C1 segment of cervical spinal cord (tissue), 14 donors: Measurements from ENCODE around the gene THUMPD3.
A peak's percentile ranks its signal among the peaks of the same experiment; 100 is the strongest.

Experiments used
- DNase-seq, 14 donors: peaks; one replicate each; lab custom pipeline; 2025; lab: John Stamatoyannopoulos, UW

THUMPD3 gene

DNA sequence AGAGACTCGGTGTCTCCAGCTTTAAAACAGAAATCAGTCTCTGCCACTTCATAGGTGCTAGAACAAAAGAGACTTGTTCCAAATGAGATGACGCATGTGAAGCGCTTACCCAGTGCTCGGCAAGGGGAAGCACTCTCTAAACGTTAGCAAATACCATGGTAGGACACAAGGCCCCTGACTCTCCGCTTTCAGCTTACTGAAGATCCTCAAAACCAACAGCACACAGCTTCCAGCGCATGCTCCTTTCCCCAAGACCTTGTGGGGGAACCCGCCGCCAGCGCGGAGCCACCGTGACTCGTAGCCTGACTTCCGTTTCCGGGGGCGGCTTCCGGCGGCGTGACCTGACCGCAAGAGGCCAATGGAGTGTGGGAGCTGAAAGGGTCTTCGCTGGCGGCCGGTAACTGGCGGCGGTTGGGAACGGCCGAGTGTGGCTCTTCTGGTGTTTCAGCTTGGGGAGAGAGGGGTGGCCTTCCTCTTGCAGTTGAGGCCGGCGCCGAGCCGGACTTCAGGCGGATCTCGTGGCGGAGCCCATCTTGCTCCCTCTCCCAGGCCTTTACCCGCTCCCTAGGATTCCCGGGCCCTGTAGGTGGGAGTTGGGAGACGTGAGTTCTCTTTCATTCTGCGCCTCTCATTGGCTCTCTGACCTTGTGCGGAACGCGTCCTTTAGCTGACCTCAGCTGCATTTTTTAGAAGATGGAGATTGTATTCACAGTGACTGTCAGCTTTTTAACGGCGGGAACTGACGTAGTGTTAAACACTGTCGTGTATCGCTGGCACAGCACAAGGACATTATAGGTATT is at the start of gene THUMPD3:
TSS of gene THUMPD3 (plus strand) at position 324 of the 800 bp plus-strand sequence. CDS start 2,015 bp downstream, outside the sequence.
- DNase-seq = peak; percentile 56 to 95 (median 89)

GRCh38 chr3:9314796-9315195 is 48.1 kb upstream of the THUMPD3 start:
- no peak for DNase-seq

- DNase-seq = peak in 12 of 14 donors; percentile 3 to 56 (median 27)
Observed at GRCh38 chr3:9316881-9317361, 45.9 kb upstream of the THUMPD3 start.

- DNase-seq = no peak
Observed at GRCh38 chr3:9322780-9323179, 40.1 kb upstream of the THUMPD3 start.

GRCh38 chr3:9324944-9325343 is 37.9 kb upstream of the THUMPD3 start:
- no peak for DNase-seq

DNA sequence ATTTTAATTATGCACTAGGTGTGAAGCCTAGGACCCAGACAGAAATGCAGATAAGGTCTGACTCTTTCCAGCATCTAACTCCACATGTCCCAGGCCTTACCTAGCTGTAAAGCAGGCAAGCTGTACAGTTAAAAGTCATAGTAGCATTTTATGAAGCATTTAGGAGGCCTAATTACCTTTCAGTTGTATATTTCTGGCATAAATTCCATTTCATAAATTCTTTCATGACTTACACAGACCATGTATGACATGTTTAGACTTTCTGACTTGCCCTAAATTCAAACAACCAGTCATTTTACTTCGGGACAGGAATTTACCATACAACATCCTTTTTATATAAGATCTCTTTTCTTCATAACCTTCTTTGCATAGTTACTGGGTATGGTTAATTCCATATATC is 35.3 kb upstream of the THUMPD3 start:
- no peak for DNase-seq

DNA sequence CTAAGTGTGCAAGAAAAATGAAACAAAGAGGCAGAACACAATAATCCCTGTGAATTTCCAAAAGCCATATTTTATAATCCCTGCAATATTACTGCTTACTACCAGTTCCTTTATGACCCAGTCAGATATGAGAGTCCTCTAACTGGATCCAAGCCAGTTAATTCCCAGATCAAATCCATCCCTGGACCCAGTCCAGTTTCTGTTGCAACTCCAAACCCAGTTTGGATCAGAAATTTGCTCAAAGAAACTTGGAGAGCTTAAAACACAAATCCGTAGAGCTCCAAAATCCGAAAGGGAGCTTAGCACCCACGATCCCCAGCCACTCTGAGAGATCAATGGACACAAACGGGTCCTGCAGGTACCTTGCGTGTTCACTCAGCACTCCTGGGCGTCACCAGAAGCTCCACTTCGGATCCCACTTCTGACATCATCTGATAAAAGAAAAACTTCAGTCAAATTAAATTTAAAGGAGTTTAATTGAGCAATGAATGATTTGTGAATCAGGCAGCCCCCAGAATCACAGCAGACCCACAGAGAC is 32.6 kb upstream of the THUMPD3 start:
- DNase-seq = no peak

GRCh38 chr3:9331171-9331570 is 31.7 kb upstream of the THUMPD3 start:
- DNase-seq = no peak

DNA sequence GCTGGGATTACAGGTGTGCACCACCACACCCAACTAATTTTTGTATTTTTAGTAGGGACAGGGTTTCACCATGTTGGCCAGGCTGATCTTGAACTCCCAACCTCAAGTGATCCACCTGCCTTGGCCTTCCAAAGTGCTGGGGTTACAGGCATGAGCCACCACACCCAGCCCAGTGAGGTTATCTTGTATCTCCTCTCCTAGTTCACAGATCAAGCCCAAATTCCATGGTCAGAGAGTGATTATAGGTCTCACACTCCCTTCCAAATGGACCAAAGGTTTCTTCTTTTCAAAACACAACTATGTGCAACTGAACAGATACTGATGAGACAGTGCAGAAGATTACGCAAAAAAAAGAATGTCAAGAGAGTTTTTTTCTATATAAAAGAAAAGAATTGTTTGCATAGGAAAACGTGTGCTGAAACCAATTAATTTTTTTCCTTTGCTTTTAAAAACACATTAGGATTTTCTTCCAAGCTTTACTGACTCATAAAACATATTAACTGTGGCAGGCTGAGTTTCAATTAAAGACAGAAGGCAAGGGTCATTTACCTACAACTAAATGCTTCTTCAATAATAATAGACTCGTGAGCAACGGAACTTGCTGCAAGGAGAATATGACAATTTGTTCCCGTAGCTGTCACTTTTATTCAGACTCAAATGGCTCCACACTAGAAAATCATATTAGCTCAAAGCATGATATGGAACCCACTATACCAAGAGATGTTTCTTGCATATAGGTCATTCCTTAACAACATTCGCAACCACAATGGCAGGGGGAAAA is 30.4 kb upstream of the THUMPD3 start:
- DNase-seq = no peak

DNA sequence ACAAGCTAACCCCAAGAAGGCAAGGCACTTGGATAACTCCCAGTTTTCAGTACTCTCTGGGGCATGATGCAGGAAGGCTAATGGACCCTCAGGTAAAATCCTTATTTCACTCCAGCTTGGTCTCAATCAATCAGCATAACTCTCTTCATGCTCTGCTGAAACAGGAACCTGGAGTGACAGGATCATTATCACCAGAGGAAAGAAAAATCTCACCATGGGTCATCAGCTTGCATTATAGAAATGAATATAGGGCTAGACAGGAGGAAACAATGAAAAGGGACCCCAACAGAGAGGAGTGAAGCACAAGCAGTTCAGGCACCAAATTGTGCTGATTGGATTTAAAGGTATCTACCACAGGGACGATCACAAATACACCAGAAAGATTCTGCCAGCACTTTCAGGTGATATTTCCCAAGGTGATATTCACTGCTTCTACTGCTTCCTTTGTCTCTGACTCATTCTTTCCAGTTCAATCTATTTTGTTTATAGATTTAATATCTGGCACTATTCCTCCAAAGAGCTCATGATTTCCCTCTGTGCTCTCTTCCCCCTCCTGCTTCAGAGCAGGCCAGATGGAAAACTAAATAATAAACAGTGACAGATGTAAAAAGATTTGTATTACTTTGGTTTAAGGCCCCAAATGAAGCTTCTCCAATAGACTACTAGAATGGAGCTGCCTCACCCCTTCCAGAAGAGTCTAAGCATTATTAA is 22.9 kb upstream of the THUMPD3 start:
- DNase-seq = no peak

- no peak for DNase-seq
Observed at GRCh38 chr3:9340472-9340902, 22.4 kb upstream of the THUMPD3 start.

- DNase-seq = no peak
Observed at GRCh38 chr3:9342696-9343095, 20.2 kb upstream of the THUMPD3 start.

GRCh38 chr3:9343115-9343514 is 19.7 kb upstream of the THUMPD3 start:
- DNase-seq = no peak

GRCh38 chr3:9345041-9345440 is 17.8 kb upstream of the THUMPD3 start:
- no peak for DNase-seq

- no peak for DNase-seq
Observed at GRCh38 chr3:9346141-9346540, 16.7 kb upstream of the THUMPD3 start.

- DNase-seq = no peak
Observed at GRCh38 chr3:9347081-9347480, 15.8 kb upstream of the THUMPD3 start.

GRCh38 chr3:9347887-9348286 is 15.0 kb upstream of the THUMPD3 start:
- DNase-seq = no peak

GRCh38 chr3:9349321-9350117 is 13.3 kb upstream of the THUMPD3 start:
- DNase-seq = no peak

DNA sequence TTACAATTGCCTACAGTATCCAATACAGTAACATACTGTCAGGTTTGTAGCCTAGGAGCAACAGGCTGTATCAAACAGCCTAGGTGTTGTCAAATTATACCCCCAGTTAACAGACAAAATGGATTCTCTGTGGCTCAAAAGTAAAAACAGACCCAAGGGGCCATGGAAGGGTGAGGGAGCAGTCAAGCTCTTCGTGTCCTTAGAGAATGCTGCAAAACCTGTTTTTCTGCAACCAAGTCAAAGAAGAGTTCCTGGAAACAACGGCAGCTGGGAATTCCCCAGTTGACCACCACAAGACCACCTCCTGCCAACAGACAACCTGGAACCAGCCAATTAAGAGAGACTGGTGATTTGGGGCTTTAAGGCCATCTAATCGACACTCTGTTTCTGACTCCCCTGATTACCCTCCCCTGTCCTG is 11.1 kb upstream of the THUMPD3 start:
- no peak for DNase-seq

DNA sequence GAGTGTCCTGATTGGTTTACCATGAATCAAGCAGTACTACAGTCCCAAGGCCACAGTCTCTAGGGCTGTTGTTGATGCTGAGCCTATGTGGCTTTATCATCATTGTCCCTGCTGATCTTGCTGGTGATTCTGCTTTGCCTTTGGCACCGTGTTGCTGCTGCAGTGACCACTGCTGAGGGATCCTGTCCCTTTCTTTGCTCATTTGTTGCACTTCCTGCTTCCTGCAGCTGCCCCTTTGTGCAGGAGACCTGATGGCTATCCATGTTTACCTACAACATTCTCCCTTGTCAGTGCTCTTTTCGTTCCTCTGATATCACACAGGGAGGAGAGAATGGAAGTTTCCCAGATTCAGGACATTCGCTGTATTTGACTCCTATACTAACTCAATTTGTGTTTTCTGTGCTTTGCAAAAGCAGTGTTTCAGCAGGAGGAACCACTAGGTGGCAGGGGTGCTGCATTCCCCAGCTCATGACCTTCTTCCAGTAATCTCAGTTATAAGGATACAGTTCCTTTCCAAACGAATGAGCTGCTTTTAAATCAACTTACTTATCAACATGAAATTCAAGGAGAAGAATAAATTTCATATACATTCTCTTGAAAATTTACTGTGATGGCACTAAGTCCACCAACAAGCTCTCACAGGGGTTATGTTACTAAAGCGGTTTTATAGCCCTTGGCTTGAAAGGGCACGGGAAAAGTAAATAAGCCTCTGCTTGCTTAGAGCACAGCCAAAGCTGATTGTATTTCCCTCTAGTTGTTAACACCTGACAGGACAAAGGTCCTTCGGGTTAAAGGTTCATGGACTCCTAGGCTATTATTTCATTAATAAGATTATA is 9.7 kb upstream of the THUMPD3 start:
- DNase-seq = peak in 10 of 14 donors; percentile 2 to 47 (median 27)
